Neural cell (in vitro differentiated cells): Measurements from ENCODE around the gene PLAU.

Source experiments
- CTCF ChIP-seq: fragments of 450-650 bp; IDR thresholded peaks from 2 replicates; pipeline ENCODE4 v1.5.1; 2014; ENCODE audit warnings: antibody characterized with exemption, mild to moderate bottlenecking, moderate library complexity; ENCODE audit not compliant: poor library complexity, severe bottlenecking
- EP300 ChIP-seq: fragments of 450-650 bp; conservative IDR thresholded peaks from 2 replicates; pipeline ENCODE4 v1.6.1; 2014; ENCODE audit warnings: antibody characterized with exemption, mild to moderate bottlenecking, moderate library complexity; ENCODE audit not compliant: poor library complexity, severe bottlenecking
- EZH2 ChIP-seq: fragments of 200-600, 300-800 bp; shearing (Covaris generic), sonication (generic); IDR thresholded peaks from 2 replicates; pipeline ENCODE4 v1.6.1; 2014; ENCODE audit warnings: antibody characterized with exemption, low read length, borderline replicate concordance, mild to moderate bottlenecking; ENCODE audit not compliant: insufficient read depth, poor library complexity, severe bottlenecking
- POLR2AphosphoS5 ChIP-seq: IDR thresholded peaks from 2 replicates; pipeline ENCODE4 v1.6.1; 2012
- RAD21 ChIP-seq: fragments of 450-650 bp; conservative IDR thresholded peaks from 2 replicates; pipeline ENCODE4 v1.6.1; 2014; ENCODE audit warnings: antibody characterized with exemption, mild to moderate bottlenecking, moderate library complexity
- REST ChIP-seq: IDR thresholded peaks from 2 replicates; pipeline ENCODE4 v1.6.1; 2012; ENCODE audit warnings: borderline replicate concordance

- TF ChIP-seq RAD21 = no peak
- TF ChIP-seq CTCF = no peak
- no peak for TF ChIP-seq REST
- TF ChIP-seq EP300 = no peak
- TF ChIP-seq POLR2AphosphoS5 = no peak
- TF ChIP-seq EZH2 = no peak
These were observed 45.8 kb upstream of the PLAU start for GRCh38 chr10:73865107-73865458.
